HL-60 (cell line): ENCODE measurements around the gene POLR3E.

Experiments
- DNase-seq, 2 experiments: peaks; one replicate each; pipeline ENCODE4 v3.0.0-alpha.2; 2010 to 2020; ENCODE audit warnings: low read depth in 1 of 2, low spot score in 1 of 2
- H3K27ac ChIP-seq: fragments of 250-450 bp; sonication (Bioruptor Pico); replicated peaks from 2 replicates; pipeline ENCODE4 v1.5.1; 2020; ENCODE audit warnings: mild to moderate bottlenecking, moderate library complexity
- H3K27me3 ChIP-seq: fragments of 250-450 bp; sonication (Bioruptor Pico); 2 replicates; pipeline ENCODE4 v1.5.1; 2021; ENCODE audit warnings: mild to moderate bottlenecking, moderate library complexity; ENCODE audit not compliant: insufficient read depth, poor library complexity, severe bottlenecking
- H3K4me3 ChIP-seq: replicated peaks from 2 replicates; pipeline ENCODE4 v1.5.1; 2011; ENCODE audit warnings: mild to moderate bottlenecking, control low read depth, low read length; ENCODE audit not compliant: insufficient read depth
- CTCF ChIP-seq: IDR thresholded peaks from one replicate; pipeline ENCODE4 v1.5.1; 2011; ENCODE audit warnings: low read length, control low read depth, inconsistent platforms; ENCODE audit not compliant: insufficient read depth
- GABPA ChIP-seq: IDR thresholded peaks from 2 replicates; pipeline ENCODE4 v1.6.1; 2012; ENCODE audit warnings: low read depth
- POLR2AphosphoS5 ChIP-seq: IDR thresholded peaks from 2 replicates; pipeline ENCODE4 v1.6.1; 2012; ENCODE audit warnings: low read depth
- SPI1 ChIP-seq: IDR thresholded peaks from 2 replicates; pipeline ENCODE4 v1.6.1; 2012; ENCODE audit warnings: low read depth, mild to moderate bottlenecking, borderline replicate concordance
- TF ChIP-seq, protein P1 (sequence below): IDR thresholded peaks from 2 replicates; pipeline ENCODE4 v1.6.1; 2012; ENCODE audit warnings: low read depth; ENCODE audit not compliant: insufficient replicate concordance

The POLR3E gene

GRCh38 chr16:22330326-22330725, 33.1 kb downstream of the POLR3E start:
- H3K4me3 ChIP-seq = no peak overlapping the region
- no peak overlapping the region for H3K27ac ChIP-seq
- no peaks in the 10 kb centered on the region for H3K27me3 ChIP-seq
- TF ChIP-seq GABPA = no peak
- TF ChIP-seq POLR2AphosphoS5 = no peak
- TF ChIP-seq, protein P1, sequence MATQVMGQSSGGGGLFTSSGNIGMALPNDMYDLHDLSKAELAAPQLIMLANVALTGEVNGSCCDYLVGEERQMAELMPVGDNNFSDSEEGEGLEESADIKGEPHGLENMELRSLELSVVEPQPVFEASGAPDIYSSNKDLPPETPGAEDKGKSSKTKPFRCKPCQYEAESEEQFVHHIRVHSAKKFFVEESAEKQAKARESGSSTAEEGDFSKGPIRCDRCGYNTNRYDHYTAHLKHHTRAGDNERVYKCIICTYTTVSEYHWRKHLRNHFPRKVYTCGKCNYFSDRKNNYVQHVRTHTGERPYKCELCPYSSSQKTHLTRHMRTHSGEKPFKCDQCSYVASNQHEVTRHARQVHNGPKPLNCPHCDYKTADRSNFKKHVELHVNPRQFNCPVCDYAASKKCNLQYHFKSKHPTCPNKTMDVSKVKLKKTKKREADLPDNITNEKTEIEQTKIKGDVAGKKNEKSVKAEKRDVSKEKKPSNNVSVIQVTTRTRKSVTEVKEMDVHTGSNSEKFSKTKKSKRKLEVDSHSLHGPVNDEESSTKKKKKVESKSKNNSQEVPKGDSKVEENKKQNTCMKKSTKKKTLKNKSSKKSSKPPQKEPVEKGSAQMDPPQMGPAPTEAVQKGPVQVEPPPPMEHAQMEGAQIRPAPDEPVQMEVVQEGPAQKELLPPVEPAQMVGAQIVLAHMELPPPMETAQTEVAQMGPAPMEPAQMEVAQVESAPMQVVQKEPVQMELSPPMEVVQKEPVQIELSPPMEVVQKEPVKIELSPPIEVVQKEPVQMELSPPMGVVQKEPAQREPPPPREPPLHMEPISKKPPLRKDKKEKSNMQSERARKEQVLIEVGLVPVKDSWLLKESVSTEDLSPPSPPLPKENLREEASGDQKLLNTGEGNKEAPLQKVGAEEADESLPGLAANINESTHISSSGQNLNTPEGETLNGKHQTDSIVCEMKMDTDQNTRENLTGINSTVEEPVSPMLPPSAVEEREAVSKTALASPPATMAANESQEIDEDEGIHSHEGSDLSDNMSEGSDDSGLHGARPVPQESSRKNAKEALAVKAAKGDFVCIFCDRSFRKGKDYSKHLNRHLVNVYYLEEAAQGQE = no peak
- no peak for TF ChIP-seq SPI1
- no peak for TF ChIP-seq CTCF
- no peak for DNase-seq

- DNase-seq = no peak
- no peak overlapping the region for H3K4me3 ChIP-seq
- H3K27ac ChIP-seq = no peak overlapping the region
- TF ChIP-seq POLR2AphosphoS5 = no peak
- no peaks in the 10 kb centered on the region for H3K27me3 ChIP-seq
Observed at GRCh38 chr16:22333457-22333994, 36.3 kb downstream of the POLR3E start.

DNA sequence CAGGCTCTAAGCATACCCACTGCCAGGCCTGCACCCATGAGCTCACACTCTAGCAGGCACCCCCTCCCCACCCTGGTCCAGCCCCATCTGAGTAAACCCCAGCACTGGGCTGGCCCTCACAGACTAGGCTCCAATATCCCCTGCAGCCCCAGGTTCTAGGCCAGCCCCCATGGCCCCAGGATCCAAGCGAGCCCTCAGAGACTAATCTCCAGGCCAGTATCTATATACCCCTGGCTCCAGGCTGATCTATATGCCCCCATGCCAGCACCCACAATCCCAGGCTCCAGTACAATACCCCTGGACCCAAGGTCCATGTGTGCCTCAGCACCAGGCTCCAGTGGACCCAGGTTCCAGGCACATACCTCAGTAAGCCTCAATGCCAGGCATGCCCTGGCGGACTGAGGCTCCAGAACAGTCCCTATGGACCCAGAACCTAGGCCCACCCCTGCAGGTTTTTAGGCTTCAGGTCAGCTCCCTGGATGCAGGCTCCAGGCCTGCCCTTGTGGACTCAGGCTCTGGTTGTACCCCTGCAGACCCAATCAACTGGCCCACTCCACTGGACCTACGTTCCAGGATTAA, 38.5 kb downstream of the POLR3E start:
- H3K27ac ChIP-seq = no peak overlapping the region
- no peak overlapping the region for H3K4me3 ChIP-seq
- no peaks in the 10 kb centered on the region for H3K27me3 ChIP-seq
- TF ChIP-seq POLR2AphosphoS5 = no peak
- TF ChIP-seq SPI1 = no peak
- no peak for TF ChIP-seq GABPA
- TF ChIP-seq CTCF = no peak
- TF ChIP-seq, protein P1 = no peak
- DNase-seq = no peak

DNA sequence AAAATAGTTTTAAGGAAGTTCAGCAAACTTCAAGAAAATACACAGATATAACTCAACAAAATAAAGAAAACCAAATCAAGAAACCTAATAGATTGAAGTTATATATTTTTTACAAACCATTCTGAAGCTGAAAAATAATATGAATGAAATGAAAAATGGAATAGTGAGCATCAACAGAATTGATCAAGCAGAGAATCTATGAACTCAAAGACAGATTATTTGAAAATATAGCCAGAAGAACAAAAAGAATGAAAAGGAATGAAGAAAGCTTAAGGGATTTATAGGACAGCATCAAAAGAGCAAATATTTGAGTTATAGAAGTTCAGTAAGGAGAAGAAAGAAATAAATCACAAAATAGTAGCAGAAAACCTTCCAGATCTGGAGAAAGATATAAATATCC, 39.4 kb downstream of the POLR3E start:
- H3K27ac ChIP-seq = no peak overlapping the region
- no peak for TF ChIP-seq SPI1
- no peak for TF ChIP-seq POLR2AphosphoS5
- no peak for TF ChIP-seq CTCF
- no peak for TF ChIP-seq GABPA
- TF ChIP-seq, protein P1 = no peak
- no peak overlapping the region for H3K4me3 ChIP-seq
- DNase-seq = no peak
- no peaks in the 10 kb centered on the region for H3K27me3 ChIP-seq
